ENCODE data around the gene FRZB.

The FRZB gene

DNA sequence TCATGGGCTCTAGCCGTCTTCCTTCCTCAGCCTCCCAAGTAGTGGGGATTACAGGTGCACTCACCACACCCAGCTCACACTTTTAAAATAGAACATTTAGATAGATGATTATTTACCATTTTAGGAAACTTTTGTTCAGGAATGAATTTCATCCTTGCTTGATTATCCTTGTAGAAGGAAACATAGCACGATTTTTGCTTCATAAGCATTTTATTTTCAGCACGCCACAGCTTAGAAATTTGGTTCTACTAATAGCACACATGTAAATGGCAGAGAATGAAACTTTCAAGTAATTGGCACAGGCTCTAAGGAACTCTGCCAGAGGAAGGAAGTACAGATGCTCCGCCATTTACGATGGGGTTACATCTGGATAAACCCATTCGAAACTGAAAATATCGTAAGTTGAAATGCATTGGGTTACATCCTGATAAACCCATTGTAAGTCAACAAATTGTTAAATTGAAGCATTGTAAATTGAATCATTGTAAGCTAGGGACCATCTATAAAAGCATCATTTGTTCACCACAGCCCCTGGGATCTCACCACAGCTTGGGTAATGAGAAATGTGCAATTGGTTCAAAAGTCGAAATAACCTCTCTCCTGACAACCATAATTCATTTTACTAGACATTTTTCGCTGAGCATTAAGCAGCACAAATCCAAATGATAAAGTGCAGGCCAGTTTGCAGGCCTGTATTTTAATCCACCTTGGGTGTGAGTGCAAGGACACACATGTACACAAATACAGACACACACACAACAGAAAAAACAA is 33.2 kb downstream of the FRZB start:
- no peak for DNase-seq

DNA sequence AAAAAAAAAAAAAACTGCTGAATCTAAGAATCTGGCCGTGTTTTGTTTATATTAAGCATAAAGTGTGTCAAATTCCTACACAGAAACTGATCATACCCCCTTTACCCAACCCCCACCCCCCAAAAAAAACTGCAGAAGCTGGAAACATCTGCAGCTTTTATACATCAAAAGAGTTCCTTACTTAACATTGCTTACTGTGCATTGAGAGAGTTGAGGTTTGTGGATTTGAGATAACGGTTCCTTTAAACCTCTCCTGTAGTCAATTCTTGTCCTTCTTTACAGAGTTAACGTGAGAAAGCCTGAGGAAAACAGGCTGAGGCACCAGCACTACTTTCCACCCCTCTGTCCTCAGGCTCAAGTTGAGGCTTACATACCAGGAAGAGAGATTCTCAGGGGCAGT is 34.5 kb downstream of the FRZB start:
- DNase-seq, result no peak

DNA sequence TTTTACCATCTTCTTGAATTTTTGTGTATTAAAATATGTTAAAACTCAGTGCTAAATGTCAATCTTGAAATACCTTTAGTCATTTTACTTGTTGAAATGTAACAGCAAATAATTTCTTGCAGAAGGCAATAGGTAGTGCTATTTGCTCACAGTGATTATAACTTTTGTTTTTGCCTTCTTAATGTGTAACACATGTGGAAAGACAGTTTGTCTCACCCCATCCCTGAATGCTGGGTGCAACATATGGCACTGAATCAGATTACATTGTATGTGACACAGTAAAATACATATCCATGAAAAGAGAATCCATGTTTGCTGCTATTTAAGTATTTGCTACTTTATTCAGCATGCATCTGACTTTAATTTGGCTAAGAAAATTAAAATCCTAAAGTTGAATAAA is 35.3 kb downstream of the FRZB start:
- no peak for DNase-seq

DNA sequence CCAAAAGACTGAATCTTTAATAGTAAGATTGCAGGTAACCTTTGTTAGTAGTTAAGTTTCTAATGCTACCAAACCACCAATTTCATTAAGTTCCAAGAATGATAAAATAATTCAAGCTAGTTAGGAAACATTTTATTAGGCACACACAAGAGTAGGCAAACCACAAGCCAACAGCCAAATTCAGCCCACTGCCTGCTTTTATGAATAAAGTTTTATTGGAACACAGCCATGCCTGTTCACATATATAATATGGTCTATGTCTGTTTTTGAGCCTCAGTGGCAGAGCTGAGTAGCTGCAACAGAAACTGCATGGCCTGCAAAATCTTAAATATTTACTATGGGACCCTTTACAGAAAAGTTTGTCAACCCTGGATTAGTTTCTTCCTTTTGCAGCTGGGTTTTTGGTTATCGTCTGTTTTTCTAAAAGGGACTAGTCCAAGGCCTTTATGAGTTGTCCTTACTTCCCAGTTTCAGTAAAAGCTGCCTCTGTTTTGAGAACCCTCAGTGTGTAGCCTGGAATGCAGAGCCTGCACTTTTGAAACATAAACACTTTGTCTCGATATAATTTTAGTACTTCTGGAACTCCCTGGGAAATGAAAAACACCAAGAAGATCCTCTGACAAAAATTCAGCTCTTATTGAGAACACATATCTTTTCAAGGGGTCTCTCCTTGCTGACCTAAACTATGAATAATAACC is 39.1 kb downstream of the FRZB start:
- no peak for DNase-seq

DNA sequence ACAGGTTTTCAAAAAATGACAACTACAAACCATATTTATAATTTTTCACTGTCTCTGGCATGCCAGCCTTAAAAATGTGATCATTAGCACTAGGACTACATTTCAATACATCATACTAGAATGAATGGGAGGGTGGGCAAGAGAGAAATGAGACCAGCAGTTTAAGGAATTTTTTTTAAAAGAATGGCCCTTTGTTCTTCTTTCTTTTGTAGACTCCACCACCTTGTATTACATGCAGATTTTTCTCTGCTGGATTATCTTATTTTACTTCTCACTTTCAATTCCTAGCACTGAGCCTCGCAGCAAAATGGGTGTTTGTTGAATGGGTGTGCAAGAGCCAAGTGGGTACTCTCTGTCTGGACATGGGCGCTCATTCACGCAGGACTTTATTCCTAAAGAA is 39.9 kb downstream of the FRZB start:
- DNase-seq, result no peak

DNA sequence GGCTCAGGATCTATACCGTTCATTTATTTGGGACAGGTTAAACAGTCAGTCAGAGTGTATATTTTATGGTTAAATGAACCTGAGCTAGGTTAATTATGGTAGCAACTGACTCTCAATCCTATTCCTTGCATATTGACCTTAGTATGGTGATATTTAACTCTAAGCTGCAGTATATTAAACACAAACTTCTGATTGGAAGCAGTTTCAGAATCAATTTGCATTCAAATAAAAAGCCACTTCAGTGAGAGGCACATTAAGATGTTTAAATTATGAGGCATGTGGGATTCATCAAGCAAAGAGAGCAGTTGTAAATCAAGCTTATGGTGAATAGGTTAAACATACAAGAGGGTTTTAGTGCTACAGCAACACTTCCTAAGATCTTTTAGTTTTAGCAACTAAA is 40.4 kb downstream of the FRZB start:
- DNase-seq, result no peak

DNA sequence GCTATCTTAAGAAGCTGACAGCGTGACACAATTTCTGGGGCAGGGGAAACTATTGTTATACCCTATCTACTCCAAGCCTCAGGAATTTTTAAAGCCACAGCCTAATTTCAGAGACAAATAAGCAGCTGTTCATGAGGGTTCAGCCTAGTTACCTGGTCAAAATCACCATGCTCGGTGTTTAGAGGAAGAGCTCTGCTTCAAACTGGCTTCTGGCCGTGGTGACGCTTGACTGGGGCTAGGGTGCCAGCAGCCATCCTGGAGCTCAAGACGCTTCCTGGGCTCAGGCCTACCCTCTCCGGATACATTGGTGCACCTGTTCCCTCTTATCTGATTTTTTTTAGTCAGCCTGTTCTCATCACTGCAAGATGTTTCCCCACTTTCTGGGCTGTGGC is 41.7 kb downstream of the FRZB start:
- no peak for DNase-seq

DNA sequence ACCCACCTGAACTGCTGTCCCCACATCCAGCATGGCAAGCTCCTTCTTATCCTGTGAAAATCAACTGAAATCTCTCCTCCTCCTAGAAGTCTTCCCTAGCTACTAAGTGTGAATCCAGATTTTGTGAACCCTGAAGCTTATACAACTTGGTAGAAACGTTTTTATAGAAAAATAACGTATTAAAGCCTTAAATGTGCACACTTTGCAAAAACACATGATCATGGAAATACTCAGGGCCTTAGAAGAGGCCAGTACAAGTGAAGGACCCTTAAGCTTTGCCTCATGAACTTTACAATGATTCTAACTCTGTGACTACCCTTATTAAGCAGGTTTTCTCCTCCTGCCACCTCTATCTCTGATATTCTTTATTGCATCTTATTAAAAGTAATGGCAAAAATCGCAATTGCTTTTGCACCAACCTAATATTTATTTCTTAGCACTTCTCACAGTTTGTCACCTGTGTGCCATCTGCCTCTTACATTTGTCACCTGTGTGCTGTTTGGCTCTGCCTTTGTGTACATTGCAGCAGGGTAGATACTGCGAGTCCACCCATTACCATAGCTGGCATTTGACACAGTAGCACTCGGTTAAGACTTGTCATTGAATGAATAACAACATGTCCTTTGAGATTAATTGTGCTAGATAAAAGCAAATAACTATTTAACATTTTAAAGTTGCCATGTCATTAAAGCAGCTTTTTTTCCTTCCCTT is 42.2 kb downstream of the FRZB start:
- no peak for DNase-seq

DNA sequence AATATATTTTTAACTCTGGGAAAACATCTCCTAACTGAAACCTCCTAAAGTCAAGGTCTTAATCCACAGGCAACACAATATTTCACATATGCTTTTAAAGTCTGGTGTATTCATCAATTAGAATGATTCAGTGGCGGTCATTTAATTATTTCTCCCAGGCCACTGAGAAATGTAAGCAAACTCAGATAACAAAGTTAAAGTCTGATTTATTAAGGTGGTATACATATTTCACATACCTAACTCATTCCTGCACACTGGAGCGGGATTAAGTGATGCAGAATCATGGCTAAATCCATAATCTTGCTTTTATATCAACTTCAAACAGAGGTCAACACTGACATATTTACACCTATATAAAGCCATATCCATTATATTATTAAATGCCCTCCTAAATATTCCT is 43.7 kb downstream of the FRZB start:
- DNase-seq, result no peak

DNA sequence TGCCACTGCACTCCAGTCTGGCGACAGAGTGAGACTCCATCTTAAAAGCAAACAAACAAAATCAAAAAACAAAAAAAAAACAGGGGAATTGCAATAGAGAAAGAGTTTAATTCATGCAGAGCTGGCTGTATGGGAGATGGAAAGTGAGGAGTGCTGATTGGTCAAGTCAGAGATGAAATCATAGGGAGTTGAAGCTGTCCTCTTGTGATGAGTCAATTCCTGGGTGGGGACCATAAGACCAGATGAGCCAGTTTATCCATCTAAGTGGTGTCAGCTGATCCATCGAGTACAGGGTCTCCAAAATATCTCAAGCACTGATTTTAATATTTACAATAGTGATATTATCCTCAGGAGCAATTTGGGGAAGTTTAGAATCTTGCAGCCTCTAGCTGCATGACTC is 45.3 kb downstream of the FRZB start:
- DNase-seq, result no peak

DNA sequence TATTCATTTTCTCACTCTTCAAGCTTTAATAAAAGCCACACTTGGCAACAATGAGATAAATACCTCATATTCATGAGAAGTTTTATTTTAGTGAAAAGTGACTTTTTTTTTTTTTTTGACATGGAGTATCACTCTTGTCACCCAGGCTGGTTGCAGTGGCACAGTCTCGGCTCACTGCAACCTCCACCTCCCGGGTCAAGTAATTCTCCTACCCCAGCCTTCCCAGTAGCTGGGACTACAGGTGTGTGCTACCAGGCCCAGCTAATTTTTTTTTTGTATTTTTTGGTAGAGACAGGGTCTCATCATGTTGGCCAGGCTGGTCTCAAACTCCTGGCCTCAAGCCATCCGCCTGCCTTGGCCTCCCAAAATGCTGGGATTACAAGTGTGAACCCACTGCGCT is 47.0 kb downstream of the FRZB start:
- DNase-seq, result no peak

DNA sequence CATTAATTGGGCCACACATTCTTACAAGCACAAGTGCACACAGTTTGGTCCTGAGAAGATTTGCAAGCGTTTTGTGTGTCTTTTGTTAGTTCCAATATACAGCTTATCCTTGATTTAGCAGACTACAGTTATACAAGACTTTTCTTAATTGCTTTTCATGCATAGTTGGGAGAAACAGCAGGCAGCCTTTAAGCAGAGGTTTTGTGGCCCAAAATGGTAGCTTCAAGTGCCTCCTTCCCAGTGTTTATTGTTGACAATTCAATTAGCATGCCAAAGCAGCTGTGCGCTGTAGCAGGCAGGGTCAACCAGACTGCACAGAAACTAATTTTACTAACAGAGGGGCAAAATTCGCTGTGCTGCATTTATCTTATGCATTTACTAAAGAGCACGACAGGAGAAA is 47.5 kb downstream of the FRZB start:
- no peak for DNase-seq

DNA sequence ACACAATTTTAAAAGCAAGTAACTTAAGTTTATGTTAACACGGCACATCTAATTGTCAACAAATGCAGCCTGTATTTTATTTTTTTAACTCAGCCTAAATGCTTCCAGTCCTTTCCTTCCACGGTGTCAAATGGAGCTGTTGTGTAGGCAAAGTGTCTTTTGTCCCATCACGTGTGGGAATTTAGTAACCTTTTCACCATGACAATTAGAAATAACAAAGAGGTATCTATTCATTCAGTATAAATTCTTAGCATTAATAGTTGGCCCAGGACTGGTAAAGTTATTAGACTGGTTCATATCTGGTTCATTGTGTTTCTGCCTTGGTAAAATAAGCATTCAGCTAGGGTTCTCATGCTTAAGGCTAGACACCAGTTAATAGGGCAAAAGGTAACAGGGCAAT is 47.9 kb downstream of the FRZB start:
- DNase-seq, result no peak

DNA sequence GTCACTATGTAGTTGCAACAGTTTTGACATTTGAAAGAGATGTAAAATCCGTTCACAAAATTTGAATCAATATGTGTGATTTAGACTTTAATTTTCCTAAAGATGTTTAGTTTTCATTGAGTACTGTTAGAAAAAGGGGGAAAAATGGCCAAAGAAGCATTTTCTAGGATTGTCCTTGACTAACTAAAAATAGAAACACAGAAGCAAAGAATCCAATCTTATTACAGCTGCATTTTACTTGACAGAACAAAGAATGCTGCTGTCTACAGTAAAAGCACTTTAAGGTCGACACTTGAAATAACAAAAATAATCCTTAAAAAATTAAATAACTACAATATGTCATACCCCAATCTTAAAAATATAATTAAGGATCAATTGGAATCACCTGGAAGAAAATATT is 48.9 kb downstream of the FRZB start:
- DNase-seq, result no peak

DNA sequence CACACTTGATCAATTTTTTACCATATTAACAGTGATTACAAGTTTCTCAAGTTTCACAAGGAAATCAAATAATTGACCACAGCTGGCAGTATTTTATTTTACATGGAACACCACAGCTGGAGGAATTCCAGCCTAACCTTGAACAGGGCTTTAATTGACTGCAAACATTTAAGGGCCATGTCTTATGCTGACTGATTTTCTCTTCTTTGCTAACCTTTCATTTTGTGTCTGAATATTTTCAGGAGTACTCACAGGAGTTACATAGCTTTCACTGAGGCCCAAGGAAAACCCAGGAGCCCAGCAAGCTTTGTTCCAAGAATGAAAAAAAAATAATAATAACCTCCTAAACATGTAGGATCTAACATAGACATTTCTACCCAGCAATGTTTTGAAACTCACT is 49.6 kb downstream of the FRZB start:
- DNase-seq, result no peak

DNA sequence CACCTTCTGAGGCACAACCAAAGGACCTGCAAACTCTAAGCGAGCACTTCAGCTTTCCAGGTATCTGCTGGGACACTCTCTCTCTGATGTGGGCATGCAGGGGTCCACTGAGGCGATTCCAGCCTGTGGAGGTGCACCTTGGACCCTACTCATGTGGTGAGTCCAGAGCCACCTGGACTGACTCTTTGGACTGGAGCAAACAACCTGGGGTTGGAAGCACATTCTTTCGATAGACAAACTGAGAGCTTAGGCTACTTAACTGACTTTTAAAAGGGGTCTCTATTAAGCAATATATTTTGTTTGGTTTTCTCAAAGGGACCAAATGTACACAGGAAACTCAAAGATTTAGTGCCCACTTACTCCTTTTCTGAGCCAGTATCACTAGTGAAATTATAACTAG is 51.6 kb downstream of the FRZB start:
- no peak for DNase-seq

DNA sequence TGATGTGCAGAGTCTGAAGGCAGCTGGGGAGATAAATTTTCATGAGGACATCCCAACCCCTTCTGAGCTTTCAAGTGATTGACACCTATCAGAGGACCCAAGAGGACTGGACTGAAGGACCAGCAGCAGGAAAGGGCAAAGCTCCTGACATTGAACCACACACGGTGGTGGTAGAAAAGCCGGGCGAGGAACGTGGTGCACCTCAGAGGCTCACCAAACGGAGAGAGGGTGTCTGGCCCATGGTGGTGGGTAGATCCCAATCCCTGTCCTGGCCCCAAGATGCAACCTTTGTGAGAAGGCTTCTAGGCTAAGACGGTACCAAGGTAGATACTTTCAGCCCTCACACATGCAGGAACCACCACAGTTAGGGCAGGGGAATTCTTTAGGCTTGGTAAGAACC is 52.1 kb downstream of the FRZB start:
- no peak for DNase-seq

DNA sequence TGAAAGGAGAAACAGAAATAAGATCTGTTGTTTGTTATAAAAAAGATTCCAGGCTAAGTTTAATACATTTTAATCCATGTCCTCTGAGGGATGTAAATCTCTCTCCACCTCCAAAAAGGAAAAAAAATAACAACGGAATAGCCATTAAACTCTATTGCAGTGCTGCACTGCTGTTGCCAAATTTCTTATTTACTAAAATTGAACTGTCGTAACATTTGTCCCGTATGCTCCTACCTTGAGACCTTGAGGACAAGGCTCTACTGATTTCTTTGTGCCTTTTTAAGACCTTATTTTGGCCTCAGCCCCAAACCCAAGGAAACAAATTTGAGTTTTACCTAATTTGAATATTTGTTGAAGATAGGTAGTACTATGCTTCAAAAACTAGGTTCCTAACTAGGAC is 56.4 kb downstream of the FRZB start:
- DNase-seq, result no peak

DNA sequence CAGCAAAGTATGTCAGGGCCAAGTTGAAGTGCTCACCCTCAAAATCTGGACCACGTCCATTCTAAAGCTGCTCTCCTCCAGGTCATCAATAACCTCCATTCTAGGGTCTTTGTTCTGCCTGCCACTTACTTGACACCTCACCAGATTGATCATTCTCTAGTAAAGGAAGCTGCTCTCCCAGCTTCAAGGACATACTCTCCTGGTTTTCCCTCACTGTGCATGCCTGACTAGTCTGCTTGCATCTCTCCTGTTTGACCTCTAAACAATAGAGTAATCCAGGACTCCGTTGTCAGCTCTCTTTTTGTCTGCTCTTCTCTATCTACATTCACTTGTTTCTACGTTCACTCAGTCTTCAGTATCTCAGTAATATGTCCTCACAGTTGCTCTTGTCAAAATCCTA is 59.1 kb downstream of the FRZB start:
- no peak for DNase-seq

DNA sequence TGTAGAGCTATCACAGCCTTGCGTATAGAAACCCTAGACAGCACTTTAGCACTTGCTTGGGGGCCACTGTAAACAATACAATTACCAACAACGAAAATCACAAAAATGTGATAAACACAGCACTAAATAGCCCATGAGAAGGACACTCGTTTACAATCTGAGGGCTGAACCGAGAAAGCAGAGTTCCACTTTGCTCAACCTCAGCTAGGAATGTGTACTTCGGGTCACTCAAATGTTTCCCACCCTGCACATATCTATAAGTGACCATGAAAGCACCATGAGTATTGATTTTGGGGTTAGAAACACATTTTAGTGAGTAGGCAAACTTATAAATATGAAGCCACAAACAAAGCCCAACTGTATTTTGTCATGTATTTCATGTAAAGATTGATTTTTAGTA is 62.3 kb downstream of the FRZB start:
- no peak for DNase-seq

DNA sequence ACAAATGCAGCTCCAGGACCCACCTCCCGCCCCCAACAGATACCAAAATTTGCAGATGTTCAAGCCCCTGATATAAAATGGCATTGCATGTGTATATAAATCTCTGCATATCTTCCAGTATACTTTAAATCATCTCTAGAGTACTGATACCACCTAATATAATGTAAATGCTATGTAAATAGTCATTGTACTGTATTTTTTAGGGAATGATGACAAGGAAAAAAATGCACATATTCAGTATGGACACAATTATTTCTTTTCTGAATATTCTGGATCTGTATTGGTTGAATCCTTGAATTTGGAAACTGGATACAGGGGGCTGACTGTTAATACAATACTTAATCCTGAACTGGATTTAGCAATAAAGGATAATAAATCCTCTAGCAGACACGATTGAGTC is 67.7 kb downstream of the FRZB start:
- DNase-seq, result no peak

DNA sequence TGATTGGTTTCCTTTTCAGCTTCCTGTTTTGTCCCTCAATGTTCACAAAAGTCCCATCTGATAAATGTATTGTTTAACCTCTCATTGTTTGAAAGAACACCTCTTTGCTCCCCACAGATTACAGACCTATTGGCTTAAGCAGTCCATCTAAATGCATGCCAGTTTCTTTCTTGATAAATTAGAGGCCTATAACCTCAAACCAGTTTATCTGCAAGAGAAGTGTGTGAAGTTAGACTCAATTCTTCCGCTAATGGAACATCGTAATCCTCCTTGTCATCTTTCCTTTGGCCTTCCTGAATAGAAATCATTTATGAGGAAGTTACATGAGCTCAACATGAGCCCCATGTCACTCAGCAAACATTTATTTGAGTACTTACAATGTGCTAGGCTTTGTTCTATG is 74.0 kb downstream of the FRZB start:
- no peak for DNase-seq

DNA sequence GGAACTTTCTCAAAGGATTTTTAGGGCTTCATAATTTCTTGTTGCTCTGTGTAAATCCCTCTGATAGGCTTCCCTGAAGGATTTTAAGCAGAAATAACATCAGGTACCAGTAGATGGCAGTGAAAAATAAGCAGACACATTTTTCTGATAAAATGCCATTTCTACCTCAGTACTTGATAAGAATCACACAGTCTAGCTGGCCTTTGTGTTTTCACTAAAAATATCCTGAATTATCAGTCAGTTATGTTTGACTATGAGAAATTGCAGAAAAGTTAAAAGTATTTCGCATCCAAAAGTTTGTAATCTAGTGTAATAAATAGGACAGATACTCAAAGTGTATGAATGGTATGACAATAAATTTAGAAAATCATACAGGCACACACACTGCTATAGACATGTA is 81.7 kb downstream of the FRZB start:
- DNase-seq, result no peak

DNA sequence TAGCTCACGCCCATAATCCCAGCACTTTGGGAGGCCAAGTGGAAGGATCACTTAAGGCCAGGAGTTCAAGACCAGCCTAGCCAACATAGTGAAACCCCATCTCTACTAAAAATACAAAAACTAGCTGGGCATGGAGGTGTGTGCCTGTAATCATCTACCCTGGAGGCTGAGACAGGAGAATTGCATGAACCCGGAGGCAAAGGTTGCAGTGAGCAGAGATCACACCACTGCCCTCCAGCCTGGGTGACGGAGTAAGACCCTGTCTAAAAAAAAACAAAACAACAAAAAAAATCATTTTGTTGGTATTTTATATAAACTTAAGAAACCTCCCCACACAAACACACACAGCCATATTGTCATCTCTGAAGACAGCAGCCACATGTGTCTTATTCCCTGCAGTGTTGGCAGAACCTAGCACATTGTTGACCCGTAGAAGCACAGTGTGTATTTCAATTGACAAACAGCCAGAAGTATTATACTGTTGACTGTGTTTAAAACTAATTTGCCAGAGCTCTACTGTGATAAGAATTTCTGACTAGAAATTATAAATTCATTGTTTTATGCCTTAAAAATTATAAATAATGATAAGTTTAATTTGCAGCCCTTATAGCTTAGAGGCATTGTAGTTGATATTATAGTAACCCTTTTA is 82.3 kb downstream of the FRZB start:
- no peak for DNase-seq
